ENCODE data around the gene UBAC1.

Gene UBAC1

GRCh38 chr9:135992486-135993408 is 31.6 kb upstream of the UBAC1 start:
- H3K4me1 ChIP-seq (ENCODE audit: control insufficient read depth, insufficient read depth, low read length): peaks cover 14% of the 10 kb centered on the region
- H3K4me2 ChIP-seq (ENCODE audit: low read length): peak overlapping the region; percentile 67
- H3K9ac ChIP-seq (ENCODE audit: low read depth, low read length): peak overlapping the region; percentile 79
- no peaks in the 10 kb centered on the region for H3K9me3 ChIP-seq (replicated peaks; ENCODE audit: low read length)
- H3K4me3 ChIP-seq (ENCODE audit: low read length): peak overlapping the region; percentile 53
- no peaks in the 10 kb centered on the region for H3K36me3 ChIP-seq (ENCODE audit: insufficient read depth, low read length)
- peaks cover 15% of the 10 kb centered on the region for H3K27me3 ChIP-seq (ENCODE audit: control insufficient read depth, insufficient read depth, low read length)

- Histone ChIP-seq H3K36me3 (ENCODE audit: insufficient read depth, low read length) (no peaks in the 10 kb centered on the region), H3K4me2 (ENCODE audit: low read length) (no peak overlapping the region), H3K9me3 (replicated peaks; ENCODE audit: low read length) (no peaks in the 10 kb centered on the region), H3K4me1 (ENCODE audit: control insufficient read depth, insufficient read depth, low read length) (peaks cover 14% of the 10 kb centered on the region), H3K27me3 (ENCODE audit: control insufficient read depth, insufficient read depth, low read length) (peaks cover 15% of the 10 kb centered on the region), H3K4me3 (ENCODE audit: low read length) (no peak overlapping the region), H3K9ac (ENCODE audit: low read depth, low read length) (no peak overlapping the region)
Observed at GRCh38 chr9:135991771-135992170, 30.6 kb upstream of the UBAC1 start.

- no peak overlapping the region for H3K4me3 ChIP-seq (ENCODE audit: low read length)
- peaks cover 15% of the 10 kb centered on the region for H3K27me3 ChIP-seq (ENCODE audit: control insufficient read depth, insufficient read depth, low read length)
- no peak overlapping the region for H3K9ac ChIP-seq (ENCODE audit: low read depth, low read length)
- no peaks in the 10 kb centered on the region for H3K36me3 ChIP-seq (ENCODE audit: insufficient read depth, low read length)
- H3K4me1 ChIP-seq (ENCODE audit: control insufficient read depth, insufficient read depth, low read length): peaks cover 14% of the 10 kb centered on the region
- H3K4me2 ChIP-seq (ENCODE audit: low read length): no peak overlapping the region
- no peaks in the 10 kb centered on the region for H3K9me3 ChIP-seq (replicated peaks; ENCODE audit: low read length)
Observed at GRCh38 chr9:135990468-135991429, 29.6 kb upstream of the UBAC1 start.

GRCh38 chr9:135989722-135990467 is 28.7 kb upstream of the UBAC1 start:
- no peak overlapping the region for H3K4me3 ChIP-seq (ENCODE audit: low read length)
- H3K4me1 ChIP-seq (ENCODE audit: control insufficient read depth, insufficient read depth, low read length): peaks cover 14% of the 10 kb centered on the region
- peaks cover 18% of the 10 kb centered on the region for H3K27me3 ChIP-seq (ENCODE audit: control insufficient read depth, insufficient read depth, low read length)
- H3K4me2 ChIP-seq (ENCODE audit: low read length): peak overlapping the region; percentile 18
- no peak overlapping the region for H3K9ac ChIP-seq (ENCODE audit: low read depth, low read length)
- H3K9me3 ChIP-seq (replicated peaks; ENCODE audit: low read length): no peaks in the 10 kb centered on the region
- H3K36me3 ChIP-seq (ENCODE audit: insufficient read depth, low read length): no peaks in the 10 kb centered on the region

- Histone ChIP-seq H3K27me3 (ENCODE audit: control insufficient read depth, insufficient read depth, low read length) (peaks cover 25% of the 10 kb centered on the region), H3K9me3 (replicated peaks; ENCODE audit: low read length) (no peaks in the 10 kb centered on the region), H3K9ac (ENCODE audit: low read depth, low read length) (no peak overlapping the region), H3K4me1 (ENCODE audit: control insufficient read depth, insufficient read depth, low read length) (peaks cover 14% of the 10 kb centered on the region), H3K4me3 (ENCODE audit: low read length) (no peak overlapping the region), H3K4me2 (ENCODE audit: low read length) (no peak overlapping the region), H3K36me3 (ENCODE audit: insufficient read depth, low read length) (no peaks in the 10 kb centered on the region)
Observed at GRCh38 chr9:135989157-135989556, 28.0 kb upstream of the UBAC1 start.

- no peaks in the 10 kb centered on the region for H3K9me3 ChIP-seq (replicated peaks; ENCODE audit: low read length)
- peaks cover 14% of the 10 kb centered on the region for H3K4me1 ChIP-seq (ENCODE audit: control insufficient read depth, insufficient read depth, low read length)
- no peak overlapping the region for H3K4me3 ChIP-seq (ENCODE audit: low read length)
- no peak overlapping the region for H3K9ac ChIP-seq (ENCODE audit: low read depth, low read length)
- H3K36me3 ChIP-seq (ENCODE audit: insufficient read depth, low read length): no peaks in the 10 kb centered on the region
- peaks cover 25% of the 10 kb centered on the region for H3K27me3 ChIP-seq (ENCODE audit: control insufficient read depth, insufficient read depth, low read length)
- H3K4me2 ChIP-seq (ENCODE audit: low read length): no peak overlapping the region
Observed at GRCh38 chr9:135988493-135988892, 27.3 kb upstream of the UBAC1 start.

- Histone ChIP-seq H3K27me3 (ENCODE audit: control insufficient read depth, insufficient read depth, low read length) (peaks cover 27% of the 10 kb centered on the region), H3K36me3 (ENCODE audit: insufficient read depth, low read length) (no peaks in the 10 kb centered on the region), H3K4me3 (ENCODE audit: low read length) (no peak overlapping the region), H3K4me2 (ENCODE audit: low read length) (no peak overlapping the region), H3K9me3 (replicated peaks; ENCODE audit: low read length) (no peaks in the 10 kb centered on the region), H3K4me1 (ENCODE audit: control insufficient read depth, insufficient read depth, low read length) (peaks cover 9% of the 10 kb centered on the region), H3K9ac (ENCODE audit: low read depth, low read length) (no peak overlapping the region)
Observed at GRCh38 chr9:135987838-135988404, 26.7 kb upstream of the UBAC1 start.

- Histone ChIP-seq H3K4me3 (ENCODE audit: low read length) (no peak overlapping the region), H3K9me3 (replicated peaks; ENCODE audit: low read length) (no peaks in the 10 kb centered on the region), H3K4me2 (ENCODE audit: low read length) (no peak overlapping the region), H3K4me1 (ENCODE audit: control insufficient read depth, insufficient read depth, low read length) (no peaks in the 10 kb centered on the region), H3K9ac (ENCODE audit: low read depth, low read length) (no peak overlapping the region), H3K27me3 (ENCODE audit: control insufficient read depth, insufficient read depth, low read length) (peaks cover 34% of the 10 kb centered on the region), H3K36me3 (ENCODE audit: insufficient read depth, low read length) (no peaks in the 10 kb centered on the region)
Observed at GRCh38 chr9:135986605-135987004, 25.4 kb upstream of the UBAC1 start.

- H3K27me3 ChIP-seq (ENCODE audit: control insufficient read depth, insufficient read depth, low read length): peaks cover 34% of the 10 kb centered on the region
- H3K4me2 ChIP-seq (ENCODE audit: low read length): no peak overlapping the region
- peaks cover 4% of the 10 kb centered on the region for H3K4me1 ChIP-seq (ENCODE audit: control insufficient read depth, insufficient read depth, low read length)
- H3K9ac ChIP-seq (ENCODE audit: low read depth, low read length): no peak overlapping the region
- no peaks in the 10 kb centered on the region for H3K9me3 ChIP-seq (replicated peaks; ENCODE audit: low read length)
- H3K36me3 ChIP-seq (ENCODE audit: insufficient read depth, low read length): no peaks in the 10 kb centered on the region
- H3K4me3 ChIP-seq (ENCODE audit: low read length): no peak overlapping the region
Observed at GRCh38 chr9:135985889-135986288, 24.7 kb upstream of the UBAC1 start.

- Histone ChIP-seq H3K36me3 (ENCODE audit: insufficient read depth, low read length) (no peaks in the 10 kb centered on the region), H3K4me2 (ENCODE audit: low read length) (no peak overlapping the region), H3K9ac (ENCODE audit: low read depth, low read length) (no peak overlapping the region), H3K4me1 (ENCODE audit: control insufficient read depth, insufficient read depth, low read length) (peaks cover 8% of the 10 kb centered on the region), H3K27me3 (ENCODE audit: control insufficient read depth, insufficient read depth, low read length) (peaks cover 34% of the 10 kb centered on the region), H3K9me3 (replicated peaks; ENCODE audit: low read length) (no peaks in the 10 kb centered on the region), H3K4me3 (ENCODE audit: low read length) (no peak overlapping the region)
Observed at GRCh38 chr9:135985459-135985774, 24.2 kb upstream of the UBAC1 start.
